Body of pancreas (tissue), 4 donors: ENCODE measurements around the gene CEP170B.

ENCODE experiments used
- POLR2A ChIP-seq, 3 donors: fragments of 450-650 bp; IDR thresholded peaks; one replicate each; pipeline ENCODE4 v1.6.1; 2016; ENCODE audit warnings: antibody characterized with exemption in 3 of 3, mild to moderate bottlenecking in 2 of 3
- TF ChIP-seq, protein P1 (sequence below), 7 experiments: fragments of 450-650 bp in 4 of 7; fragments of 200-600 bp in 3 of 7; sonication (generic) in 3 of 7; IDR thresholded peaks; one replicate each; pipeline ENCODE4 v1.5.1; 2016 to 2019; ENCODE audit warnings: antibody characterized with exemption in 7 of 7

DNA sequence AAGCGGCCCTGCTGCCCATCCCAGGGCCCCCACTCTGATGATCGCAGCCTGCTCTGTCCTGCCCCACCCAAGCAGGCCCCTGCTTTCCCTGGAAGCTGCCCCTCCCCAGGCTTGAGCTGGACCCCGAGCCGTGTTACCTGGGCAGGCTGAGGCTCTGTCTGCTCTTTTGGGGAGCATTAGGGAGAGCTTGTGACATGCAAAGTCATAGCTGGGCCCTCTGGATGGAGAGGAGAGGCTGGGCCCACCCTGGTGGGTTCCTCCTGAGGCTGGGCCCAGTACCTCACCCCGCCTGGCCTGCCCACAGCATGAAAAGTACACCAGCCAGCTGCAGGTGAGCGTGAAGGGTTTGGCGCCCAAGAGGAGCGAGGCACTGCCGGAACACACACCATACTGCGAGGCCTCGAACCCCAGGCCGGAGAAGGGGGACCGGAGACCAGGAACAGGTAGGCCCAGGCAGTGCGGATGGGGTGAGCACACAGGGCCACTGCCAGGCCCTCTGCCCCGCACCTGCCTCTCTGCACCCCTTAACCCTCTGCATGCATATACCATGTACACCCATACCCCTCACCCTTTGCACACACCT lies 15.0 kb downstream of the CEP170B start:
- no peak for TF ChIP-seq POLR2A (IDR thresholded peaks at IDR 0.05)
- TF ChIP-seq, protein P1, sequence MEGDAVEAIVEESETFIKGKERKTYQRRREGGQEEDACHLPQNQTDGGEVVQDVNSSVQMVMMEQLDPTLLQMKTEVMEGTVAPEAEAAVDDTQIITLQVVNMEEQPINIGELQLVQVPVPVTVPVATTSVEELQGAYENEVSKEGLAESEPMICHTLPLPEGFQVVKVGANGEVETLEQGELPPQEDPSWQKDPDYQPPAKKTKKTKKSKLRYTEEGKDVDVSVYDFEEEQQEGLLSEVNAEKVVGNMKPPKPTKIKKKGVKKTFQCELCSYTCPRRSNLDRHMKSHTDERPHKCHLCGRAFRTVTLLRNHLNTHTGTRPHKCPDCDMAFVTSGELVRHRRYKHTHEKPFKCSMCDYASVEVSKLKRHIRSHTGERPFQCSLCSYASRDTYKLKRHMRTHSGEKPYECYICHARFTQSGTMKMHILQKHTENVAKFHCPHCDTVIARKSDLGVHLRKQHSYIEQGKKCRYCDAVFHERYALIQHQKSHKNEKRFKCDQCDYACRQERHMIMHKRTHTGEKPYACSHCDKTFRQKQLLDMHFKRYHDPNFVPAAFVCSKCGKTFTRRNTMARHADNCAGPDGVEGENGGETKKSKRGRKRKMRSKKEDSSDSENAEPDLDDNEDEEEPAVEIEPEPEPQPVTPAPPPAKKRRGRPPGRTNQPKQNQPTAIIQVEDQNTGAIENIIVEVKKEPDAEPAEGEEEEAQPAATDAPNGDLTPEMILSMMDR (IDR thresholded peaks at IDR 0.05): no peak
